Hepatic stellate cell (primary cell): ENCODE measurements around the gene GNAT1.

Experiments
- DNase-seq: peaks from one replicate; pipeline ENCODE4 v3.0.0; 2011; ENCODE audit warnings: low spot score

The GNAT1 gene

DNA sequence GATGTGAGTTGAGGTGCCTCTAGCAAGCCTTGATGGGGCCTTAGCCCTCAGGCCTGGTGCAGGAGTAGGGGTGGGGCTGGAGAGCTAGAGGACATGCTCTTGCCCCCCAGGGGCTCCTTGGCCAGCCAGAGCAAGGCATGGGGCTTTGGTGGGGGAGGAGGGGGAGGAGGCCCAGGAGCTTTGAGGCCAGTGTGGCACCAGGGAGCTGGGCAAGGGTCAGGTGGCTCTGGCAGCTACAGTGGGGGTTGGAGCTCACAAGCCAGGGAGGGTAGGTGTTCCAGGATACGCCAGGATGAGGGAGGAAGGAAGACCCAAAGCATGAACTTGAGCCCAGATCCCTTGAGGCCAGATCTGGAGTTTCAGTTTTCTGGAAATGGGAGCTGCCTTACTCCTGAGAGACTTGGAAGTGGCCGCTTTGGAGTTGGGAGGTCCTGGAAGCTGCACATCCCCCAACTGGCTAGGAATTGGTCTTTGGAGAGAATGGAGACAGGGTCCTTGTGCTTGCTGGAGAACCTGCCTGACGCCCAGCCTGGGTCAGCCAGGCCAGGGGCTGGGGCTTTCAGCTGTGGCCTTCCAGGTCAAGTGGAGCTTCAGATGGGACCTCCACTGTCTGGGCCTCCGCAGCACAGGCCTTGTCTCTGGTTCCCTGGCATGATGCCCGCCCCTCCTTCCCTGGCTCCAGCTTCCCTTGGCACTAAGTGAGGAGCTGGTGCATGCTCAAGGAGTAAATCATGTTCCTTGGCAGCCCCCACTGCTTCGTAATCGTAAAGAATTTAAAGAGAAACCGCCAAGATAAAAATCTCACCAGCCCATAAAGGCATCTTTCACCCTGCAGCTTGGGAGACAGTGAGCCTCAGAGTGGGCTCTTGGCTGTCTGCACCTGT lies 27.6 kb upstream of the GNAT1 start:
- peak; percentile 96 for DNase-seq

GRCh38 chr3:50164481-50164880 lies 26.9 kb upstream of the GNAT1 start:
- DNase-seq, result no peak

GRCh38 chr3:50164984-50165909 lies 26.2 kb upstream of the GNAT1 start:
- peak; percentile 70 for DNase-seq

DNA sequence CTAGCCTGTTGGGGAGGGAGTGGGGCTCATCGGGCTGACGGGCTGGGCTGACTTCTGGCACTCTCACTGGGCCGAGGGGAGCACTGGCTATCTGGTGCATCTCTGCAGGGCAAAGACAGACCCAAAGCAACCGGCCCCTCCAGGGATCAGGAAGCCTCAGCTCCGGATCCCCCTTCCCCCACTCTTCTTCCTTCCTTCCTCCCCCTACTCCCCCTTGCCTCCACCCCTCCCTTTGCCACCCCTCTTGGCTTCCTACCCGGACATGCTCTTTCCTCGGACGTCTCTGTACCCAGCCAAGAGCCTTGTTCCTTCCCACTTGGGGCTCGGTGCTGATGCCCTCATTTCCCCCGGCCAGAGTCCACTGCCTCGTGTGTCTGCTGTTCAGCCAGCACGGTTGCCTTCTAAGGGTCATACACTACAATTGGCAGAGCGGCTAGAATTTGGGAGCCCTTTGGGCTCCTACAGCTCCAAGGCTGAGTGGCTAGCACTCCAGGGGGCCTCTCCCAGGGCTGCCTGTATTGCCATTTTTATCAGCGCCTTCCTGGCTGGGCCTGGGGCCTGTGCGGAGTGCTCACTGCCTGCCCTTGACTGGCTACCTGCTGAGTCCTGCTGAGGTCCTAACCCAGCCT lies 25.4 kb upstream of the GNAT1 start:
- DNase-seq, result no peak

DNA sequence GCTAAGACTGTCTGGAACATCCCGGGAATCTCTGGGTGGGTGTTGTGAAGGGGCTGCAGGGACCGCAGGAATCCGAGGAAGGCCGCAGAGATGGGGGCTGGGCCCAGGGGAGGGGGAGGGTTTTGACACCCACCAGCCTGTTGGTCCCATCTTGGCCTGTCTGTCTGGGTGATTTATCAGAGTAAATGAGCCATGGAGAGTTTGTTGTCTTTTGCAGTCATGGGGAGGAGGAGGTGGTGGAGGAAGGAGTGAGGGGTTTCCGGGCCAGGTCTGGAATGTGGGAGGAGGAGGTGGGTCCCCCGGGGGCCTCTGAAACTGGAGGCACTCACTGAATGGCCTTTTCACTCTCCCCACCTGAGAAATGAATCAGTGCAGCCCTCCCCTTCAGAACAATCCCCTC lies 24.8 kb upstream of the GNAT1 start:
- no peak for DNase-seq

GRCh38 chr3:50167069-50167840 lies 24.2 kb upstream of the GNAT1 start:
- no peak for DNase-seq

DNA sequence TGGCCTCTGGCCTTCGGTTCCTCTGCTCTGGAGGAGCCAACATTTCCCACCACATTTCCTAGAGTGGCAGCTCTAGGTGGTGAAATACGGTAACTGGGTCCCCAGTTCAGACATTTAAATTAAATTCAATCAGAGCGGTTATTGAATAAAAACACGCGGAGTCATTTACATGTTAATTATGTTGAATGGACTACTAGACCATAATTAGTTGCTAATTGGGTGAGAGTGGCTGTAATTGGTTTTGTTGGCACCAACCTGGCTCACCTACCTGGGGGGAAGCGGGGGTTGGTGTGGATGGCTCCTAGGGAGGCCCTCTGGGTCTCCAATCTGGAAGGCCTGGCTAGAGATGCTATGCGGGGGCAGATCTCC lies 23.6 kb upstream of the GNAT1 start:
- no peak for DNase-seq

DNA sequence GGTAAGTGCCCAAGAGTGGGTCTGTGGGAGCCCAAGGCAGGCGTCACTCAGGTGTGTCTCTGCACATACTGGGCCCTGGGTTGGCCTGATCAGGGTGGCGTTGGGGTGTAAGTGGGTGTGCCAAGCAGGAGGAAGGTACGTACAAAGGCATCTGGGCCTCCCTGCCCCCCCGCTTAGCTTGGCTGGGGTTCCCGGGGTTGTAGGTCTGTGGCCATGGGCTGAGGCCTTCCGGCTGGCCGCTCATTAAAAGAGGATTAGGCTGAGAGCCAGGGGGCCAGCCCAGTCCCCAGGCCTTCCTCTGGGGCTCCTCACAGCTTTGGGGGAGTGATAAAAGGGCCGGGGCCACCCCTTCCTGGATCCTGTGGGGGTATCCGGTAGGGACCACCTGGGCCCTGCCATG lies 23.0 kb upstream of the GNAT1 start:
- no peak for DNase-seq

GRCh38 chr3:50168791-50169190 lies 22.6 kb upstream of the GNAT1 start:
- no peak for DNase-seq

- DNase-seq, result no peak
These were observed 22.1 kb upstream of the GNAT1 start for GRCh38 chr3:50169232-50169832.

- no peak for DNase-seq
These were observed 21.6 kb upstream of the GNAT1 start for GRCh38 chr3:50169858-50170257.

- DNase-seq, result peak; percentile 83
These were observed 20.7 kb upstream of the GNAT1 start for GRCh38 chr3:50170689-50171088.

DNA sequence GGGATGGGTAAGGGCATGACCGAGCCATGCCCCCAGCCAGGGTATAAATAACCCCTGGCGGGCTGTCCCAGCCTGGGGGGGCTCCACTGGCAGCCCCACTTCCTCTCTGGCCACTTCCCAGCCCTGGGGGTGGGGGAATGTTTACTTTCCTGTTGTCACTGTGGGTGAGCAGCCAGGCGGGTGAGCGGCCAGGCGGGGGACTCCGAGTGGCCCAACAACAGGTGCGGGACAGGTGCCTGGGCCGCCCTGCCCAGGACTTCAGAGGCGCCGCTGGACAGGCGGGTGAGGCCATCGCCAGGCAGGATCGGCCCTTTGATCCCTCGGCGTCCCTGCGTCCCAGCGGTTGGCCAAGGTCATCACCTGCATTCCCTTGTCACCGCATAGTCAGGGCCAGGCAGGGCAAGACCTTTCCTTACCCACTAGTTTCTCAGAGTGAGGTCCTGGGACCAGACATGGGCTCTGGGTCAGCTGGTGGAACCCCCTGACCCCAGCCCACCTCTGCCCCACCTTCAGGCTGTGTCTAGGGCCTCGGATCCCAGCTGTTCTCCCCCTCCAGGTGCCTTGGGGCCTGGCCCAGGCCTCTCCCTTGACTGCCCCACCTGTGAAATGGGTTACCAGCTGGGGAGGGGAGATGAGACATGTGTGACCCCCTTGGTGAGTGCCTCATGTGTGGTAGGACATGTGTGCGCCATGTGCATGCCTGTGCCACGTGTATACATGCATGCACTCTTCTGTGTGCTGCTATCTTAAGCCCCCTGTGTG lies 19.7 kb upstream of the GNAT1 start:
- DNase-seq, result no peak

DNA sequence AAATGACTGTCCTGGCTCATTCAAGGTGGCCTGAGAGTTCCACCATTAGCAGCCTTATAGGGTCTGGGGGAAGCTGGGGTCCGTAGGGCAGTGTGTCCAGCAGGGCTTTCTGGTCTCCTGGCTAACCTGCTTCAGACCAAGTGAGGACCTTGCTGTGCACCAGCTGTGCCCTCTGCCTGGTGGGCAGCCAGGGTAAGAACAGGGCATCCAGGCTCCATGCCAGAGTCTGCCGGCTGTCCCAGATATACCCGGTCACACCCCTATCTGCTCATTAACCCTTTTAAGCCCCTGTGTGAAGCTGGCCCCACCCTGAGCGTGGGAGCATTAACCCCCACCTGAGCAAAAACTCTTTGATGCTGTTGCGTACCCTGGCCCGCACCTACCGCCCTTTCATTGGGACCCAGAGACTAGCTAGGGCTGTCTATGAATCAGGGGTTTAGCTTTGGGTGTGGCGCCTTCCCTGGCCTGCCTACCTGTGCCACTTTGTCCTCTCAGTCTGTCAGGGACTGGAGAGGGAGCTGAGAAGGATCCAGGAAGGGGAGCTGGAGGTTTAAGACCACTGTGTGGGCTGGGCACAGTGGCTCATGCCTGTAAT lies 18.7 kb upstream of the GNAT1 start:
- DNase-seq, result no peak

DNA sequence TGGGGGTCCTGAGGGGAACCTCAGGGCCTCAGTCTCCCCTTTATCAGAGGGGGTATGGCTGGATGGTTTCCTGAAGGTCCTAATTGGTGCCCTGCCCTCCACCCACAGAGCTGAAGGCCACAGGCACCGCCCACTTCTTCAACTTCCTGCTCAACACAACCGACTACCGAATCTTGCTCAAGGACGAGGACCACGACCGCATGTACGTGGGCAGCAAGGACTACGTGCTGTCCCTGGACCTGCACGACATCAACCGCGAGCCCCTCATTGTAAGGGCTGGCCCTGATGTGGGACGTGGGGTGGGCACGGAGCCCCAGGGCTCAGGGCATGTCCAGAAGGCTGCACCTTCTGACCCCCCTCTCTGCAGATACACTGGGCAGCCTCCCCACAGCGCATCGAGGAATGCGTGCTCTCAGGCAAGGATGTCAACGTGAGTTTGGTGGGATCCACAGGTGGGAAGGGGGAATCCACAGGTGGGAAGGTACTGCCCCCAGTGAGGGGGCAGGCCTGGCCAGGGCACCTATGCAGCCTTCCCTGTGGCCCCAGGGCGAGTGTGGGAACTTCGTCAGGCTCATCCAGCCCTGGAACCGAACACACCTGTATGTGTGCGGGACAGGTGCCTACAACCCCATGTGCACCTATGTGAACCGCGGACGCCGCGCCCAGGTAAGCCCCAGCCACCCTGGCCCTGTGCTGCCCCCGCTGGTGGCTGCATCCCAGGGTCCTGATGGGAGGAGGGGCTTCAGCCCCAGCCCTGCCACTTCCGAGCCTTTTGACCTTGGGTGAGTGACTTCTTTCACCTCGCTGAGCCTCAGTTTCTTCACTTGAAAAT lies 17.5 kb upstream of the GNAT1 start:
- DNase-seq, result no peak

GRCh38 chr3:50174517-50174895 lies 16.9 kb upstream of the GNAT1 start:
- no peak for DNase-seq

DNA sequence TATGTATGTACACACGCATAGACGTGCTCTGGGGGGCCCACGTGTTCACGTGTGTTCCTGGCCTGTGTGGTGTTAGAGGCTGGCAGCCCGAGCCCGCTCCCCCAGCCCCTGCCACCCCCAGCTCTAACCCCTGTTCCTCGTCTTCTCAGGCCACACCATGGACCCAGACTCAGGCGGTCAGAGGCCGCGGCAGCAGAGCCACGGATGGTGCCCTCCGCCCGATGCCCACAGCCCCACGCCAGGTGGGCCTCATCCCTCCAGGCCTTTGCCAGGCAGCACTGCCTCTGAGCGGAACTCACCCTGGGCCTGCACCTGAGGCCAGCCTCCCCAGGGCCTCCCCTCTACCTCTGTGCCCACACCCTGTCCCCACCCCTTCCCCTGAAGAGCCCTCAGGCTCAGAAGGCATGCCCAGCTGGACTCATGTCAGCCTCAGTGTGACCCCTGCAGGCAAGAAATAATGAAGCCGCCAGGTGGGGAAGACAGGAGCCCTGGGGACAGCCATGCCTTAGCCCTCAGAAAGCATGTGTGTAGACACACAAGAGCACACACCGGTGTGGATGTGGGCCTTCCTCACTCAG lies 16.4 kb upstream of the GNAT1 start:
- no peak for DNase-seq

DNA sequence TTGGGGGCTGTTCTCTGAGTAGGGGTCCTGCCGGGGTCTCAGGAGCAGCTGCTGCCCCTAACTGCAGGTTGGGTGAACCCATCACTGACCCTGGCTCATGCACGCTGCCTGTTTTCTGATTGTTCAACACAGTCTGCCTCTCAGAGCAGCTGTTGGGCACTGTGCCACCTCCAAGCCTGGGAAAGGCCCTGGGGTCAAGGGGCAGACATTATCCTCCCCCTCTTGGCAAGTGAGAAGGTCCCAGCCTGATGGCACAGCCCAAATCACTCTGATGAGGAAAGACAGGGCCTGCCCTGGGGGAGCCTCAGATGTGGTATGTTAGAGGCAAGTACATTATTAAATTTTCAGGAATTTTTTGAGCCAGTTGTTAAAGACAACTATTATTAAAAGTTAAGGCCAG lies 14.1 kb upstream of the GNAT1 start:
- no peak for DNase-seq

- no peak for DNase-seq
These were observed 11.7 kb upstream of the GNAT1 start for GRCh38 chr3:50179710-50180109.
